Prostate gland (tissue), 2 donors: ENCODE data around the gene TTC16. TPM values are rescaled to one million over a fixed set of nuclear protein-coding genes. Genes with fewer than 3 reads are reported as not detected.

ENCODE experiments used
- DNase-seq: peaks from one replicate; pipeline ENCODE4 v3.0.0-alpha.2; 2019; ENCODE audit warnings: low spot score
- H3K27ac ChIP-seq, 2 donors: fragments of 200-600 bp; sonication (generic); 2 replicates each; pipeline ENCODE4 v1.5.1; 2017 to 2019
- H3K27me3 ChIP-seq: fragments of 200-600 bp; sonication (generic); replicated peaks from 2 replicates; pipeline ENCODE4 v1.5.1; 2019; ENCODE audit not compliant: insufficient read depth
- H3K36me3 ChIP-seq, 2 donors: fragments of 200-600 bp; sonication (generic); 1 replicate in 1 of 2; 2 replicates in 1 of 2; pipeline versions ENCODE4 v1.5.1 to v1.8.1; 2017 to 2019
- H3K4me1 ChIP-seq: fragments of 200-600 bp; sonication (generic); replicated peaks from 2 replicates; pipeline ENCODE4 v1.5.1; 2019
- H3K4me3 ChIP-seq, 2 donors: fragments of 200-600 bp; sonication (generic); 2 replicates each; pipeline ENCODE4 v1.5.1; 2017 to 2019
- H3K9me3 ChIP-seq: fragments of 200-600 bp; sonication (generic); 2 replicates; pipeline ENCODE4 v1.5.1; 2017
- CTCF ChIP-seq, 4 experiments: fragments of 200-600 bp in 2 of 4; fragments of 450-650 bp in 2 of 4; sonication (generic) in 2 of 4; IDR thresholded peaks; 1 replicate in 3 of 4; 2 replicates in 1 of 4; pipeline ENCODE4 v1.5.1; 2016 to 2019; ENCODE audit warnings: antibody characterized with exemption in 4 of 4, mild to moderate bottlenecking in 2 of 4, moderate library complexity in 2 of 4
- POLR2A ChIP-seq: fragments of 450-650 bp; IDR thresholded peaks from one replicate; pipeline ENCODE4 v1.6.1; 2016; ENCODE audit warnings: antibody characterized with exemption, mild to moderate bottlenecking
- POLR2AphosphoS5 ChIP-seq: sonication (generic); formaldehyde crosslinking; IDR thresholded peaks from one replicate; pipeline ENCODE4 v1.6.1; 2017; ENCODE audit warnings: antibody characterized with exemption
- WGBS: methylation state at CpG from one replicate; pipeline ENCODE4 v1.1.5; 2018; 5-methylcytosine and 5-hydroxymethylcytosine counted together
- intact Hi-C: fragments of 100-400 bp; cut with DNase I; formaldehyde crosslinking; loops from one replicate; pipeline ENCODE4 v1.14.2; 2022
- total RNA-seq, 2 donors: library from RNA; depleted of rRNA; stranded (reverse); fragments of >200 nt; gene quantifications; one replicate each; pipeline ENCODE4 v1.1.0, GENCODE V29; 2016

TTC16 gene
- total RNA-seq, 2 donors from 2014 or later, result 3.4 TPM; not detected in 1

GRCh38 chr9:127776924-127777289 is 61.0 kb downstream of the TTC16 start:
- TF ChIP-seq POLR2A (no peak), POLR2AphosphoS5 (no peak), CTCF (IDR thresholded peaks at IDR 0.05) (no peak)
- intact Hi-C loops, result no loop called here
- Histone ChIP-seq H3K27ac (no peak overlapping the region), H3K4me3 (no peak overlapping the region), H3K36me3 (no peaks in the 10 kb centered on the region), H3K9me3 (no peaks in the 10 kb centered on the region), H3K4me1 (no peaks in the 10 kb centered on the region), H3K27me3 (no peaks in the 10 kb centered on the region)
- WGBS, result 85% methylated on average over 5 of the region's 5 CpGs
- DNase-seq, result no peak

GRCh38 chr9:127777368-127777980 is 61.6 kb downstream of the TTC16 start:
- TF ChIP-seq CTCF (IDR thresholded peaks at IDR 0.05) (no peak), POLR2AphosphoS5 (no peak), POLR2A (no peak)
- H3K9me3 ChIP-seq, result no peaks in the 10 kb centered on the region
- no peaks in the 10 kb centered on the region for H3K27me3 ChIP-seq
- intact Hi-C loops, result no loop called here
- no peak overlapping the region for H3K27ac ChIP-seq
- no peak for DNase-seq
- H3K36me3 ChIP-seq, result no peaks in the 10 kb centered on the region
- no peaks in the 10 kb centered on the region for H3K4me1 ChIP-seq
- 78% methylated on average over 18 of the region's 18 CpGs for WGBS
- H3K4me3 ChIP-seq, result no peak overlapping the region

GRCh38 chr9:127778280-127779135 is 62.6 kb downstream of the TTC16 start, which contains the start of gene SH2D3C:
TSS of gene SH2D3C (minus strand) at chr9:127778666. CDS start at chr9:127778627, 39 bp downstream.
- H3K9me3 ChIP-seq, result no peaks in the 10 kb centered on the region
- no peaks in the 10 kb centered on the region for H3K4me1 ChIP-seq
- H3K4me3 ChIP-seq, result no peak within 1 kb of the TSS
- H3K27ac ChIP-seq, result no peak within 1 kb of the TSS
- intact Hi-C loops, result no loop called here
- no peak for TF ChIP-seq CTCF (IDR thresholded peaks at IDR 0.05)
- TF ChIP-seq POLR2A, result no peak
- TF ChIP-seq POLR2AphosphoS5, result no peak
- no peaks in the 10 kb centered on the region for H3K27me3 ChIP-seq
- WGBS, result 53% methylated on average over 13 of the region's 13 CpGs
- no peak for DNase-seq
- H3K36me3 ChIP-seq, result no peaks in the 10 kb centered on the region

- intact Hi-C loops, result no loop called here
Observed at GRCh38 chr9:127779136-127779981, 63.5 kb downstream of the TTC16 start.

More at GRCh38 chr9:127779136-127779981, 63.5 kb downstream of the TTC16 start:
- TF ChIP-seq POLR2A, result no peak
- TF ChIP-seq POLR2AphosphoS5, result no peak
- TF ChIP-seq CTCF (IDR thresholded peaks at IDR 0.05), result no peak
- Histone ChIP-seq H3K4me1 (no peaks in the 10 kb centered on the region), H3K27me3 (no peaks in the 10 kb centered on the region), H3K4me3 (no peak overlapping the region), H3K27ac (no peak overlapping the region), H3K36me3 (no peaks in the 10 kb centered on the region), H3K9me3 (no peaks in the 10 kb centered on the region)
- no peak for DNase-seq
- WGBS, result 85% methylated on average over 17 of the region's 17 CpGs
